ENCODE data around the gene USP34. TPM values are rescaled to one million over a fixed set of nuclear protein-coding genes. Genes with fewer than 3 reads are reported as not detected.

The USP34 gene
- total and polyA plus RNA-seq, 2 donors from 2014 or later: 37.2 to 112 TPM

DNA sequence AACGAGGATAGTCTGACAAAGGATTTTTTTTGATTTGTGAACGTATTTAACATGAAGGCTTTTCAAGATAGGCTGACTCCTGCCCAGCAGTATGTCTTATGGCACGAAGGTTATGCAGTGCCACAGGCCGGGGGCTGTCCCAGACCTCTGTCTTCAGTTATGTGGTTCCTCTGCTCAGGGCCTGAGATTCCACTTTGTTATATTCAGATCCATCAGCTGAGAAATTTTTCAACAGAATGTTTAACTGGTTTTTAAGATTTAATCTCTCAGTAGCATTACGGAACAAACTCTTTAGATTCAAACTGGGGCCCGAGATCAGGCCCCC, 288.9 kb downstream of the USP34 start:
- Histone ChIP-seq H3K27me3 (ENCODE audit: control insufficient read depth, insufficient read depth, low read length) (no peaks in the 10 kb centered on the region), H3K9ac (ENCODE audit: low read length in 3 of 3) (no peak overlapping the region), H3K27ac (ENCODE audit: low read depth in 2 of 2, low read length in 2 of 2) (no peak overlapping the region), H3K4me1 (ENCODE audit: control insufficient read depth in 2 of 3, insufficient read depth in 2 of 3, low read depth in 1 of 3, low read length in 3 of 3) (peaks cover 0 to 38% (median 37%) of the 10 kb centered on the region in 3 donors), H3K9me3 (ENCODE audit: control insufficient read depth in 2 of 3, insufficient read depth in 1 of 3, low read length in 3 of 3) (no peaks in the 10 kb centered on the region), H3K4me3 (ENCODE audit: low read length in 3 of 3) (no peak overlapping the region), H3K36me3 (ENCODE audit: control insufficient read depth in 2 of 3, insufficient read depth in 3 of 3, low read length in 3 of 3) (peaks cover 17 to 49% (median 46%) of the 10 kb centered on the region in 3 donors)
- FAIRE-seq (no peak), DNase-seq (no peak)
- TF ChIP-seq, protein P1, sequence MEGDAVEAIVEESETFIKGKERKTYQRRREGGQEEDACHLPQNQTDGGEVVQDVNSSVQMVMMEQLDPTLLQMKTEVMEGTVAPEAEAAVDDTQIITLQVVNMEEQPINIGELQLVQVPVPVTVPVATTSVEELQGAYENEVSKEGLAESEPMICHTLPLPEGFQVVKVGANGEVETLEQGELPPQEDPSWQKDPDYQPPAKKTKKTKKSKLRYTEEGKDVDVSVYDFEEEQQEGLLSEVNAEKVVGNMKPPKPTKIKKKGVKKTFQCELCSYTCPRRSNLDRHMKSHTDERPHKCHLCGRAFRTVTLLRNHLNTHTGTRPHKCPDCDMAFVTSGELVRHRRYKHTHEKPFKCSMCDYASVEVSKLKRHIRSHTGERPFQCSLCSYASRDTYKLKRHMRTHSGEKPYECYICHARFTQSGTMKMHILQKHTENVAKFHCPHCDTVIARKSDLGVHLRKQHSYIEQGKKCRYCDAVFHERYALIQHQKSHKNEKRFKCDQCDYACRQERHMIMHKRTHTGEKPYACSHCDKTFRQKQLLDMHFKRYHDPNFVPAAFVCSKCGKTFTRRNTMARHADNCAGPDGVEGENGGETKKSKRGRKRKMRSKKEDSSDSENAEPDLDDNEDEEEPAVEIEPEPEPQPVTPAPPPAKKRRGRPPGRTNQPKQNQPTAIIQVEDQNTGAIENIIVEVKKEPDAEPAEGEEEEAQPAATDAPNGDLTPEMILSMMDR (IDR thresholded peaks at IDR 0.05; ENCODE audit: borderline replicate concordance, extremely low read depth, insufficient read depth): no peak
- intact Hi-C loops (cut with DNase I): no loop called here

DNA sequence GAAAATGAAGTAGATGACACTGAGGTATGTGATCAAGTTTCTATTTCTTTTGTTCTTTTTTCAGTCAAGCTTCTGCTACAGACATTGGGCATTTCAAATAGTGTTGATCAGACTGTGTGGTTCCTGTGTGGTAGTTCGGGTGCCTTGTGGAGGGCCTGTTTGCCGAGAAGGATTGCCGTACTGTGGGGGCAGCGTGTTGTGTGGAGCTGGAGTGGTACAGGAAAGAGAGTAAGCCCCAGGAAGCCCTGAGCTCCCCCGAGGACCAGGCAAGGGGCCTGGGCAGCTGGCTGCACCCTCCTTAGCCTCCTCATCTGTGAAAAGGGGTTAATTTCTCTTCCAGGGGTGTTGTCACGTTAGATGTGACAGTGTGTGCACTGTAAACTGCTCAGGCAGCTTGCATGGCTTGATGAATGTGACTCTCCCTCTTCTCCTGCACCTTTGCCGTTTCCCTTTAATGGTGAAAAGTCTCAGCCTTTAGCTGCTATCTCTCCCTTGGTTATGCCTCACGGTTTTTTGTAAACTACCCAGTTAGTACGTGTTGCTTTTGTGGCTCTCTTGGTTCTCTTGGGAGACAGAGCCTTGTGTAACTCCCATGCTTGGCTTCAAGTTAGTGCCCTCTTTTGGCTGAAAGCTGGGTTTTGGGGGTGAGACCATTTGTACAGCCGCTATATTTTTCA, 289.4 kb downstream of the USP34 start:
- Histone ChIP-seq H3K4me3 (ENCODE audit: low read length in 3 of 3) (peak overlapping the region in 1 of 3 donors; percentile 29), H3K9me3 (ENCODE audit: control insufficient read depth in 2 of 3, insufficient read depth in 1 of 3, low read length in 3 of 3) (no peaks in the 10 kb centered on the region), H3K4me1 (ENCODE audit: control insufficient read depth in 2 of 3, insufficient read depth in 2 of 3, low read depth in 1 of 3, low read length in 3 of 3) (peaks cover 0 to 38% (median 37%) of the 10 kb centered on the region in 3 donors), H3K36me3 (ENCODE audit: control insufficient read depth in 2 of 3, insufficient read depth in 3 of 3, low read length in 3 of 3) (peaks cover 15 to 44% (median 43%) of the 10 kb centered on the region in 3 donors), H3K9ac (ENCODE audit: low read length in 3 of 3) (no peak overlapping the region), H3K27ac (ENCODE audit: low read depth in 2 of 2, low read length in 2 of 2) (no peak overlapping the region), H3K27me3 (ENCODE audit: control insufficient read depth, insufficient read depth, low read length) (no peaks in the 10 kb centered on the region)
- TF ChIP-seq, protein P1 (IDR thresholded peaks at IDR 0.05; ENCODE audit: borderline replicate concordance, extremely low read depth, insufficient read depth): no peak
- DNase-seq: no peak
- intact Hi-C loops (cut with DNase I): no loop called here
- FAIRE-seq: no peak

DNA sequence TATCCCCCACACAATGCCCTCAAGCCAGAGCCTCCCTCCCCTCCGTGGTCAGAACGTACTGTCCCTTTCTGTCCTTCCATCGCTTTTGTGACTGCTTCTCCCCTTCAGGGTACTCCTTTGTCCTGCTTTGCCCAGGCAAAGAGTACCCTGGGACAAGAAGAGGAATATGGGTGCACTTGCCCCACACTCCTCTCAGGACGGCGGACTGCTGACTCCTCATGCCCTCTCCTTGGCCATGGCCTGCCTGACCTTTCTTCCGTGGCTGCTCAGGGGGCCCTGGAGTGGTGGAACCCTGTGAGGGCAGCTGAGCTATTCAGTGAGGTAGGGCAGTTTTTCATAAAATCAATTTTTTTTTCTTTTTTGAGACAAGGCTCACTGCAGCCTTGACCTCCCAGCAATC, 290.2 kb downstream of the USP34 start:
- DNase-seq (no peak), FAIRE-seq (no peak)
- Histone ChIP-seq H3K4me1 (ENCODE audit: control insufficient read depth in 2 of 3, insufficient read depth in 2 of 3, low read depth in 1 of 3, low read length in 3 of 3) (peaks cover 0 to 43% (median 37%) of the 10 kb centered on the region in 3 donors), H3K9me3 (ENCODE audit: control insufficient read depth in 2 of 3, insufficient read depth in 1 of 3, low read length in 3 of 3) (no peaks in the 10 kb centered on the region), H3K27ac (ENCODE audit: low read depth in 2 of 2, low read length in 2 of 2) (no peak overlapping the region), H3K27me3 (ENCODE audit: control insufficient read depth, insufficient read depth, low read length) (no peaks in the 10 kb centered on the region), H3K4me3 (ENCODE audit: low read length in 3 of 3) (peak overlapping the region in 1 of 3 donors; percentile 16), H3K36me3 (ENCODE audit: control insufficient read depth in 2 of 3, insufficient read depth in 3 of 3, low read length in 3 of 3) (peaks cover 8 to 41% (median 37%) of the 10 kb centered on the region in 3 donors), H3K9ac (ENCODE audit: low read length in 3 of 3) (no peak overlapping the region)
- intact Hi-C loops (cut with DNase I): no loop called here
- TF ChIP-seq, protein P1 (IDR thresholded peaks at IDR 0.05; ENCODE audit: borderline replicate concordance, extremely low read depth, insufficient read depth): no peak

Measured in kidney (tissue), 14 donors.